IMR-90 (cell line): Measurements from ENCODE around the gene ATP6V1E1. TPM values are rescaled to one million over a fixed set of nuclear protein-coding genes. Genes with fewer than 3 reads are reported as not detected.

ENCODE experiments used
- ATAC-seq: fragments of 200-7000 bp; cut with Tn5 transposase; 2 replicates; pipeline ENCODE4 v1.9.1; 2020; ENCODE audit warnings: low read depth, mild to moderate bottlenecking, moderate library complexity
- BruUV-seq: library from RNA; stranded (reverse); fragments of 400-500 nt; replicated peaks from 2 replicates; lab custom pipeline; 2021; lab: Mats Ljungman, UMichigan
- CTCF ChIA-PET: fragments of 300-600 bp; formaldehyde crosslinking; extraction: SDS; loops from one replicate; lab custom pipeline; 2021; ENCODE audit warnings: antibody characterized with exemption; lab: Yijun Ruan, JAX
- POLR2A ChIA-PET: fragments of 300-600 bp; sonication (Branson Sonifier 250); formaldehyde crosslinking; loops from one replicate; lab custom pipeline; 2022; ENCODE audit warnings: antibody characterized with exemption; ENCODE audit not compliant: unreplicated experiment; lab: Charles Lee
- DNase-seq: peaks from one replicate; pipeline ENCODE4 v3.0.0; 2013
- H2AFZ ChIP-seq: replicated peaks from 2 replicates; pipeline ENCODE3; 2013; ENCODE audit warnings: low read length, mild to moderate bottlenecking; ENCODE audit not compliant: poor library complexity
- H2AK5ac ChIP-seq: 2 replicates; pipeline ENCODE4 v1.6.1; 2013; ENCODE audit warnings: low read depth, low read length, inconsistent platforms
- H2AK9ac ChIP-seq: replicated peaks from 2 replicates; pipeline ENCODE3; 2013; ENCODE audit warnings: mild to moderate bottlenecking, low read depth, low read length, moderate library complexity; ENCODE audit not compliant: poor library complexity
- H2BK120ac ChIP-seq: 2 replicates; pipeline ENCODE4 v1.6.1; 2013; ENCODE audit warnings: low read depth, low read length, inconsistent platforms
- H2BK15ac ChIP-seq: 3 replicates; pipeline ENCODE4 v1.6.1; 2013; ENCODE audit warnings: low read depth, low read length, inconsistent platforms
- H2BK20ac ChIP-seq: 2 replicates; pipeline ENCODE4 v1.6.1; 2013; ENCODE audit warnings: low read depth, mild to moderate bottlenecking, inconsistent platforms, low read length, moderate library complexity
- H2BK5ac ChIP-seq: 2 replicates; pipeline ENCODE4 v1.6.1; 2013; ENCODE audit warnings: mild to moderate bottlenecking, low read depth, low read length, inconsistent platforms; ENCODE audit not compliant: poor library complexity, severe bottlenecking
- H3K14ac ChIP-seq: replicated peaks from 2 replicates; pipeline ENCODE4 v1.6.1; 2013; ENCODE audit warnings: low read depth, low read length, inconsistent platforms
- H3K18ac ChIP-seq: 2 replicates; pipeline ENCODE4 v1.6.1; 2013; ENCODE audit warnings: low read depth, low read length, control low read depth
- H3K23ac ChIP-seq: 2 replicates; pipeline ENCODE4 v1.6.1; 2013; ENCODE audit warnings: low read depth, low read length, inconsistent platforms
- H3K27ac ChIP-seq: 2 replicates; pipeline ENCODE4 v1.5.1; 2013; ENCODE audit warnings: mild to moderate bottlenecking, control low read depth, low read length; ENCODE audit not compliant: insufficient read depth
- H3K27me3 ChIP-seq: 2 replicates; pipeline ENCODE4 v1.6.1; 2013; ENCODE audit warnings: low read length; ENCODE audit not compliant: control insufficient read depth, insufficient read depth
- H3K36me3 ChIP-seq: 2 replicates; pipeline ENCODE4 v1.6.1; 2013; ENCODE audit warnings: low read length, mixed read lengths; ENCODE audit not compliant: control insufficient read depth, insufficient read depth
- H3K4ac ChIP-seq: 2 replicates; pipeline ENCODE4 v1.6.1; 2013; ENCODE audit warnings: low read depth, low read length, inconsistent platforms
- H3K4me1 ChIP-seq: 2 replicates; pipeline ENCODE4 v1.6.1; 2013; ENCODE audit warnings: low read length, mixed read lengths; ENCODE audit not compliant: control insufficient read depth, insufficient read depth
- H3K4me2 ChIP-seq: 2 replicates; pipeline ENCODE4 v1.6.1; 2013; ENCODE audit warnings: low read depth, mild to moderate bottlenecking, control low read depth, low read length, moderate library complexity
- H3K4me3 ChIP-seq: 2 replicates; pipeline ENCODE4 v1.5.1; 2013; ENCODE audit warnings: low read depth, mild to moderate bottlenecking, control low read depth, low read length, moderate library complexity; ENCODE audit not compliant: insufficient read depth
- H3K56ac ChIP-seq: 2 replicates; pipeline ENCODE4 v1.6.1; 2013; ENCODE audit warnings: low read length, inconsistent platforms; ENCODE audit not compliant: insufficient read depth; ENCODE audit errors: extremely low read depth
- H3K79me1 ChIP-seq, 2 experiments: 2 replicates each; pipeline ENCODE4 v1.6.1; 2013; ENCODE audit warnings: low read length in 2 of 2, inconsistent platforms in 1 of 2, low read depth in 1 of 2
- H3K9ac ChIP-seq: 2 replicates; pipeline ENCODE4 v1.6.1; 2013; ENCODE audit warnings: low read depth, low read length, control low read depth
- H3K9me1 ChIP-seq: 2 replicates; pipeline ENCODE4 v1.6.1; 2013; ENCODE audit warnings: low read length, inconsistent platforms; ENCODE audit not compliant: insufficient read depth
- H3K9me3 ChIP-seq: 2 replicates; pipeline ENCODE4 v1.6.1; 2013; ENCODE audit warnings: low read length; ENCODE audit not compliant: control insufficient read depth, insufficient read depth
- H4K20me1 ChIP-seq: 2 replicates; pipeline ENCODE4 v1.6.1; 2013; ENCODE audit warnings: low read length, inconsistent platforms; ENCODE audit not compliant: insufficient read depth
- H4K5ac ChIP-seq: 2 replicates; pipeline ENCODE4 v1.6.1; 2013; ENCODE audit warnings: mild to moderate bottlenecking, low read depth, low read length, control low read depth
- H4K8ac ChIP-seq, 2 experiments: 2 replicates each; pipeline ENCODE4 v1.6.1; 2013; ENCODE audit warnings: low read depth in 2 of 2, low read length in 2 of 2, control low read depth in 1 of 2, inconsistent platforms in 1 of 2
- H4K91ac ChIP-seq: 2 replicates; pipeline ENCODE4 v1.6.1; 2013; ENCODE audit warnings: low read depth, low read length, inconsistent platforms; ENCODE audit not compliant: insufficient read depth
- BHLHE40 ChIP-seq: fragments of 150-350 bp; IDR thresholded peaks from 2 replicates; pipeline ENCODE4 v1.6.1; 2016; ENCODE audit warnings: mild to moderate bottlenecking, low read depth, low read length
- CEBPB ChIP-seq: IDR thresholded peaks from 2 replicates; pipeline ENCODE4 v1.6.1; 2012; ENCODE audit warnings: low read depth, low read length, improper control_type of control experiment
- CHD1 ChIP-seq: IDR thresholded peaks from 2 replicates; pipeline ENCODE4 v1.6.1; 2012; ENCODE audit warnings: low read depth, low read length, improper control_type of control experiment
- FOS ChIP-seq: fragments of 150-350 bp; IDR thresholded peaks from 2 replicates; pipeline ENCODE4 v1.6.1; 2016; ENCODE audit warnings: low read depth, low read length
- MAFK ChIP-seq: IDR thresholded peaks from 2 replicates; pipeline ENCODE4 v1.6.1; 2012; ENCODE audit warnings: low read depth, low read length, improper control_type of control experiment
- MAZ ChIP-seq: IDR thresholded peaks from 2 replicates; pipeline ENCODE4 v1.6.1; 2012; ENCODE audit warnings: low read depth, mild to moderate bottlenecking, low read length, improper control_type of control experiment, moderate library complexity, borderline replicate concordance
- NFE2L2 ChIP-seq: fragments of 150-350 bp; IDR thresholded peaks from 2 replicates; pipeline ENCODE4 v1.6.1; 2016; ENCODE audit warnings: low read depth, mild to moderate bottlenecking, low read length
- RAD21 ChIP-seq: IDR thresholded peaks from 2 replicates; pipeline ENCODE4 v1.6.1; 2012; ENCODE audit warnings: low read length, improper control_type of control experiment
- RCOR1 ChIP-seq: IDR thresholded peaks from 2 replicates; pipeline ENCODE4 v1.6.1; 2012; ENCODE audit warnings: mild to moderate bottlenecking, low read length, improper control_type of control experiment; ENCODE audit not compliant: insufficient replicate concordance
- SMC3 ChIP-seq: fragments of 150-350 bp; IDR thresholded peaks from 2 replicates; pipeline ENCODE4 v1.6.1; 2016; ENCODE audit warnings: low read depth, mild to moderate bottlenecking, antibody characterized with exemption, low read length, moderate library complexity
- WGBS, 2 experiments: methylation state at CpG; one replicate each; pipeline versions ENCODE4 v1.1.5 to v1.1.7; 2013; ENCODE audit warnings: missing lambda C conversion rate in 2 of 2; ENCODE audit not compliant: insufficient read length in 1 of 2; ENCODE audit errors: extremely low coverage in 2 of 2; 5-methylcytosine and 5-hydroxymethylcytosine counted together
- dilution Hi-C: fragments of 300-500 bp; cut with HindIII; formaldehyde crosslinking; loops from one replicate; pipeline ENCODE4 v1.14.3; 2018; ENCODE audit warnings: low sequenced_read_pairs; ENCODE audit not compliant: unreplicated experiment
- in situ Hi-C: fragments of 300-500 bp; cut with MboI; formaldehyde crosslinking; loops from 3 replicates; pipeline ENCODE4 v1.14.3; 2019; ENCODE audit warnings: low sequenced_read_pairs, inconsistent platforms, mixed read lengths
- intact Hi-C: fragments of 100-400 bp; cut with micrococcal nuclease; formaldehyde crosslinking; loops from 2 replicates; pipeline ENCODE4 v1.10.0; 2022
- polyA plus RNA-seq, 3 experiments: library from polyadenylated mRNA; depleted of rRNA; stranded (reverse); fragments of >200 nt; gene quantifications; 2 replicates each; pipeline ENCODE4 v1.2.3, GENCODE V29; 2012; ENCODE audit warnings: low replicate concordance in 1 of 3
- total RNA-seq: library from RNA; depleted of rRNA; stranded (reverse); fragments of >200 nt; gene quantifications from 2 replicates; pipeline ENCODE4 v1.2.3, GENCODE V29; 2012

ATP6V1E1 gene
- total and polyA plus RNA-seq, 2 of the 4 experiments (the other 2 are of a cell fraction) = 144 to 148 TPM

DNA sequence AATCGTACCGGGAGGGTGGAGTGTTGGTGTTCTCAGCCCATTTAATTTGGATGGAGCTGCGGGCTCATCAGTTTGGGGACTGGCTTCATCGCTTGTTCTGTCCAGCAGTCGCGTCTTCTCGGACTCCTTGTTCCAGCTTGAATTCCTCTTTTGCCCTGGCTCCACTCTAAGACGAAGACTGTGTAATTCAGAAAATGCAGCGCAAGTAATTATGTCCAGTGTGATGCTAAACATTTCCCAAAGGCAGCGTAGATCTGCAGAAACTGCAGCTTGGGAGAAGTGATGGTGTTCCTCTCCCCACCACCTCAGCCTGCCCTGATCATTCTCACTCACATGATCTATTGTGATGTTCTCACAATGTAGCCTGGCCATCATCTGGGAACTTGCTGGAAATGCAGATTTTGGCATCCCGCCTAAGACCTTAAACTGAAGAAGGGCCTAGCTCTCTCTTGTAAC lies 64.6 kb downstream of the ATP6V1E1 start:
- POLR2A ChIA-PET = no interaction called here
- no peaks in the 10 kb centered on the region for H3K36me3 ChIP-seq
- H2AFZ ChIP-seq = peak overlapping the region; percentile 51
- H3K9ac ChIP-seq = no peak overlapping the region
- no peak overlapping the region for H2BK20ac ChIP-seq
- no peaks in the 10 kb centered on the region for H3K9me1 ChIP-seq
- in situ Hi-C loops = loop anchor here (10.0 to 25.0 kb wide), 2 partner anchors 161 to 498 kb away; no protein-coding TSS in a partner anchor
- no peak overlapping the region for H2AK9ac ChIP-seq
- H4K20me1 ChIP-seq = no peaks in the 10 kb centered on the region
- H3K27ac ChIP-seq = no peak overlapping the region
- no peak overlapping the region for H3K23ac ChIP-seq
- H2BK15ac ChIP-seq = no peak overlapping the region
- no peak overlapping the region for H3K4me3 ChIP-seq
- intact Hi-C loops = loop anchor here (2.0 to 10.0 kb wide), 2 partner anchors 59 to 75 kb away; partner anchors contain the start of gene BCL2L13
- ATAC-seq = no peak
- CTCF ChIA-PET = no interaction called here
- no peak overlapping the region for H2AK5ac ChIP-seq
- TF ChIP-seq FOS (no peak), MAZ (no peak), NFE2L2 (no peak), RCOR1 (no peak), CEBPB (no peak), BHLHE40 (no peak), CHD1 (no peak), RAD21 (no peak), SMC3 (no peak), MAFK (no peak)
- H3K4me2 ChIP-seq = no peak overlapping the region
- H3K14ac ChIP-seq = no peak overlapping the region
- H3K56ac ChIP-seq = no peak overlapping the region
- no peak overlapping the region for H4K8ac ChIP-seq
- H3K18ac ChIP-seq = no peak overlapping the region
- no TSS peak for BruUV-seq
- H3K27me3 ChIP-seq = peaks cover 5% of the 10 kb centered on the region
- DNase-seq = peak; percentile 27
- dilution Hi-C loops = no loop called here
- H3K9me3 ChIP-seq = no peaks in the 10 kb centered on the region
- H3K4me1 ChIP-seq = no peaks in the 10 kb centered on the region
- H4K5ac ChIP-seq = no peak overlapping the region
- H3K79me1 ChIP-seq = no peaks in the 10 kb centered on the region
- no peak overlapping the region for H4K91ac ChIP-seq
- 67% methylated on average over 9 of the region's 11 CpGs; no CpG with 5 or more reads in 1 of the 2 experiments for WGBS, 2 experiments
- H2BK5ac ChIP-seq = no peak overlapping the region
- H2BK120ac ChIP-seq = no peak overlapping the region
- H3K4ac ChIP-seq = no peak overlapping the region
